ENCODE results near the gene LPIN1.

Gene LPIN1

GRCh38 chr2:11789243-11789642 is 42.8 kb downstream of the LPIN1 start:
- Mint-ChIP-seq H3K4me3 (no peak overlapping the region), H3K36me3 (peaks cover 100% of the 10 kb centered on the region), H3K27ac (no peak overlapping the region), H3K4me1 (peaks cover 23% of the 10 kb centered on the region), H3K9me3 (no peaks in the 10 kb centered on the region)
- ATAC-seq: no peak
- no peak for DNase-seq (ENCODE audit: low spot score in 2 of 2)

DNA sequence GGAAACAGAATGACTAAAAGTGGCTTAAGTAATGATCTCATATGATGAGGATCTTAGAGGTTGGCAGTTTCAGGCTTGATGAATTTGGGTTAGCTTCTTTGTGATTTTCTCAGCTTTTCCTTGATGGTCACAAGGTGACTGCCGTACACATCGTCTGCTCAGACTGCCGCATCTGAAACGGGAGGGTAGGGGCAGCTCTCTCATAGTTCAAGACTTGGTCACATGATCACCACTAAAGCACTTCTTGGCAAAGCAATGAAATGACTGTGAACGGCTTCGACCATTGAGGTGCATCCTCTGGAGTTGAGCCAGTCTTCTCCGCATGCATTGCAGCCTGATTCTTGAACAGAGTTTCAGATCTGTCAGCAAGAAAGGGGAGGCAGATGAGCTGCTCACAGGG is 43.8 kb downstream of the LPIN1 start:
- H3K9me3 Mint-ChIP-seq: no peaks in the 10 kb centered on the region
- DNase-seq (ENCODE audit: low spot score in 2 of 2) (no peak), ATAC-seq (peak; percentile 77)
- peaks cover 23% of the 10 kb centered on the region for H3K4me1 Mint-ChIP-seq
- no peak overlapping the region for H3K27ac Mint-ChIP-seq
- H3K4me3 Mint-ChIP-seq: no peak overlapping the region
- peaks cover 100% of the 10 kb centered on the region for H3K36me3 Mint-ChIP-seq

DNA sequence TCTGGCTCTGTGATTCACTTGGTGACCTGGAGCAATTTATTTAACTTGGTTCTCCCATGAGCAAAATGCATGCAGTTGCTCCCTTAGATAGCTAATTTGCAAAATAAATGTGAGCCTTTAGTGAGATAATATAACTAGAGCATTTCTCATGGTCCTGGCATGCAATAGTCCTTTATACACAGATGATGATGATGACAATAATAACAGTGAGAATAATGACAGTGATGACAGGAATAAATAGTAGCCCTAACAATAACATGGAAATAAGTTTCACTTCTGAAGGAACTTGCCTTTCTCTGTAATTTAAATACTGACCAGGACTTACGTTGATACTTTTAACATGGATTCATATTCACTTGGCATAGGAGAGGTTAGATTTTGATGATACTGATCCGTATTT is 49.2 kb downstream of the LPIN1 start:
- peaks cover 100% of the 10 kb centered on the region for H3K36me3 Mint-ChIP-seq
- DNase-seq (ENCODE audit: low spot score in 2 of 2) (no peak), ATAC-seq (no peak)
- H3K9me3 Mint-ChIP-seq: no peaks in the 10 kb centered on the region
- H3K4me1 Mint-ChIP-seq: peaks cover 5% of the 10 kb centered on the region
- no peak overlapping the region for H3K27ac Mint-ChIP-seq
- H3K4me3 Mint-ChIP-seq: no peak overlapping the region

- Mint-ChIP-seq H3K27ac (no peak overlapping the region), H3K36me3 (peaks cover 96% of the 10 kb centered on the region)
- DNase-seq (ENCODE audit: low spot score in 2 of 2): no peak
Observed at GRCh38 chr2:11796190-11797171, 50.0 kb downstream of the LPIN1 start.

GRCh38 chr2:11797846-11798245 is 51.4 kb downstream of the LPIN1 start:
- DNase-seq (ENCODE audit: low spot score in 2 of 2): no peak

More at GRCh38 chr2:11796190-11797171, 50.0 kb downstream of the LPIN1 start:
- ATAC-seq: no peak
- Mint-ChIP-seq H3K4me3 (no peak overlapping the region), H3K4me1 (no peaks in the 10 kb centered on the region), H3K9me3 (no peaks in the 10 kb centered on the region)

DNA sequence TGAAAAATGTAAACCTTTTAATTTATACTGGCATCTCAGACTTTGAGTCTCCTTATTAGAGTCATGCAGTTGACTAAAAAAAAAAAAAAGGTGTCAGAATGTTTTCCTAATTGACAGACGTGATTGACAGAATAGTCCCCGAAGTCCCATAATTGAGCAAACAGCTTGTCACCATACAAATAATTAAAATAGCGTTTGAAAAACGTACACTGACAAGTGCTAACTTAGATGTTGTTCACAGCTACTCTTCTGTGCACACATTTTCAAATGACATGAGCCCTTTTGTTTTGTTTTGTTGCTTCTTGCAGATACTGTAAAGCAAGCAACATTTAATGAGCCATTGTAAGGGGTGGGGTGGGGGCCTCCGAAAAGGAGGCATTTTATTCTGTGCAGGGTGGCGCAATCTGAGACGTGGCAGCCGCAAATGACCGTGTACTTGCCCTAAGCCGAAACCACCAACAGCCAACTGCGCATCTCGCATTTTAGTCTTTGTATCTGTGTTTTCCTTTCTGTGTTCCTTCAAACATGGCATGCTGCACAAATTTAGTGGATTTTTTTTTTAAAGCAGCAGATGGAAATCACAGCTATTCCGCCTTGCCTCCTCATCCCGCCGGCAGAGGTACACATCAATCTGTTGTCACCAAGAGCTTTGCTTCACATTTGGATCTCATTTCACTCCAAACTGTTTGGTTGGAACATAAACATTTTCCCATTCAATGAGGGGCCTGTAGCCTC is 52.4 kb downstream of the LPIN1 start:
- H3K4me3 Mint-ChIP-seq: no peak overlapping the region
- H3K36me3 Mint-ChIP-seq: peaks cover 96% of the 10 kb centered on the region
- H3K27ac Mint-ChIP-seq: peak overlapping the region; percentile 56
- no peaks in the 10 kb centered on the region for H3K4me1 Mint-ChIP-seq
- DNase-seq (ENCODE audit: low spot score in 2 of 2) (no peak), ATAC-seq (no peak)
- no peaks in the 10 kb centered on the region for H3K9me3 Mint-ChIP-seq

More at GRCh38 chr2:11797846-11798245, 51.4 kb downstream of the LPIN1 start:
- no peaks in the 10 kb centered on the region for H3K9me3 Mint-ChIP-seq
- H3K36me3 Mint-ChIP-seq: peaks cover 96% of the 10 kb centered on the region
- ATAC-seq: no peak
- H3K4me3 Mint-ChIP-seq: no peak overlapping the region
- H3K4me1 Mint-ChIP-seq: no peaks in the 10 kb centered on the region
- H3K27ac Mint-ChIP-seq: no peak overlapping the region

DNA sequence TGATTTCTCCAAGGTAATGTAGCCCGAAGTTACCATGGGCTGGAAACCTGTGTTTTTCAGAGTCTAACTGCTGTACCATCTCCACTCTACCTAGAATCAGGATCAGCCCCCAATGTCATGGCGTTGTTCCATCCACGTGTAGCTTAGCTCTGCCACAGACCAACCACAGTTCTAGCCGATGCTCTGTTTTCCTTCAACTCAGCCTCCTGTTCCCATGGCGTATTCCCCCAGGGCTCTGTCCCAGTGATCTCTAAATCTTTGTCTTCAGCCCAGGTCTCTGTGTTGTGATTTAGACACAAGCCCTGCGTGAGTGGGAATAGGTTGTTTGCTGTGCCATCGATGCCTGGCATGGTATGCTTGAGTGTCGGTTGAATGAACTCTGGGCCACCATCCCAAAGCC is 53.4 kb downstream of the LPIN1 start:
- no peak for ATAC-seq
- Mint-ChIP-seq H3K4me3 (no peak overlapping the region), H3K36me3 (peaks cover 96% of the 10 kb centered on the region), H3K9me3 (no peaks in the 10 kb centered on the region), H3K27ac (peak overlapping the region; percentile 56), H3K4me1 (no peaks in the 10 kb centered on the region)
- no peak for DNase-seq (ENCODE audit: low spot score in 2 of 2)

GRCh38 chr2:11802782-11803191 is 56.4 kb downstream of the LPIN1 start:
- Mint-ChIP-seq H3K4me3 (no peak overlapping the region), H3K9me3 (no peaks in the 10 kb centered on the region), H3K27ac (no peak overlapping the region), H3K36me3 (peaks cover 96% of the 10 kb centered on the region), H3K4me1 (peaks cover 3% of the 10 kb centered on the region)
- no peak for DNase-seq (ENCODE audit: low spot score in 2 of 2)
- no peak for ATAC-seq

DNA sequence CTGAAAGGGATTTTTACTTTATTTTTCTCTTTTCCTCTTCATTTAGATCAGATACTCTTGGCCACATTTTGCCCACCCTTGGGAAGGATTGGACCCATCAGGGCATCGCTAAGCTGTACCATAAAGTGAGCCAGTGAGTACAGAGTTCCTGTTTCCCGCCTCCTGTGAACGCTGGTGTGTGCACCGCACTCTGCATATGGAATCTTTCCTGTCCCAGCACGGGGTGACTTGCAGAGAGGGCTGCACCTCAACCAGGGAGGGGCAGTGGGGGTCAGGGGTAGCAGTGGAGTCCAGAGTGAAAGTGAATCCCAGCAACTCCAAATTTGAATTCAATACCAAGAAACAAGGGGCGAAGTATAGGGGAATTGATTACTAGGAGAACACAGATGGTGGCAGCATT is 58.6 kb downstream of the LPIN1 start:
- peaks cover 85% of the 10 kb centered on the region for H3K36me3 Mint-ChIP-seq
- ATAC-seq (no peak), DNase-seq (ENCODE audit: low spot score in 2 of 2) (no peak)
- H3K27ac Mint-ChIP-seq: no peak overlapping the region
- no peaks in the 10 kb centered on the region for H3K9me3 Mint-ChIP-seq
- no peak overlapping the region for H3K4me3 Mint-ChIP-seq
- H3K4me1 Mint-ChIP-seq: peaks cover 7% of the 10 kb centered on the region

DNA sequence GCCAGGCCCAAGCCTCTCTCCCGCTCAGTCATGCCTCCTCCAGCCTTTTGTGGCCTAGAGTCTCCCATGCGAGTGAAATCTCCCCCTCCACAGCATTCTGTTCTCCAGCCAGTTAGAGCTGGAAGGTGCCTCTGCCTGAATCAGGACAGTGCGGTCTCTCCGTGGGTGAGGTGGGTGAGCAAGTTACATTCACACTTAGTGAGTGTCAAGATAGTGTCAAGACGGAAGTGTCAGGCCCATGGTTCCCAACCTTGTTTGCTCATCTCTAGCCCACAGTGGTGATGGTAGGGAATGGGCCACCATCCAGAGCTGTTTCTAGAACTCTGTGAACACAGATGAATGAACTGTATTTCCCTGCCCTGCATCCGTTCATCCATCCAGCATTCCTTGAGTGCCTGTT is 59.5 kb downstream of the LPIN1 start:
- H3K9me3 Mint-ChIP-seq: no peaks in the 10 kb centered on the region
- DNase-seq (ENCODE audit: low spot score in 2 of 2): no peak
- no peak overlapping the region for H3K4me3 Mint-ChIP-seq
- H3K36me3 Mint-ChIP-seq: peaks cover 86% of the 10 kb centered on the region
- no peak overlapping the region for H3K27ac Mint-ChIP-seq
- no peak for ATAC-seq
- peaks cover 7% of the 10 kb centered on the region for H3K4me1 Mint-ChIP-seq

DNA sequence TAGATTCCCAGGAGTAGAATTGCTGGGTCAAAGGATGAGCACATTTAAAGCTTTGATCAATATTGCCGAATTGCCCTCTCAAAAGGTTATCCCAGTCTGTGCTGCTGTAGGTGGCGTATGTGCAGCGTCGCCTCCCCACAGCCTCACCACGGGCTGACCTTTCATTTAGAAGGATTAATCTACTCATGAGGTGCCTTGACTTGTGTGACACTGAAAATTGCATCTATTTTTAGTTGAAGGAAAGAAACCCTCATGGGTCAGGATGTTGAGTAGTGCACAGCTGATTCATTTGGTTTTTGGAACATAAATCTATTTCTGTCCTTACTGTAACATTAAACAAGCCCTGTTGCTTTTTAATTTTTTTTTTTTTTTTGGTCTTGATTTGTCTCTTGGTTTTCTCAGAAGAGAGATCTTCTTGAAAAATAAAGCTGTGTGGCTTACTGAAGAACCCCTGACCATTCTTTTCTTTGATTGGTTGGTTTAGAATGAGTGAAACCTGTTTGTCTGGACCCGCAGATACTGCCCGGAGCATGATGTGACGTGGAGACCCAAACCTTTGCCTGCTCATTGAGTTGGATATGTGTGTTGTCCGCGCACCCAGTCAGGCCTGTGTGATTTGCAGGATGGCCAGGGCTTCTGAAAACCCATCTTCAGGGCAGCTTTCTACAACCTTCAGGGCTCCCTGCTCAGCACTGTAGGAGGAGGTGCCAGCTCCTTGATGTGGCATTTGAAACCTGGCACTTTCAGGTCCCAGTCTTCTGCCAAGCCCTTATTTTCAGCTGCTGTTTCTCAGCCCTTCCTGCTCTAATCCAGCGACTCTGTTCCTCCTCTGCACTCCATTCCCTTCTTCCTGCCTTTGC is 61.0 kb downstream of the LPIN1 start:
- Mint-ChIP-seq H3K27ac (peak overlapping the region; percentile 82), H3K4me3 (no peak overlapping the region), H3K4me1 (peaks cover 11% of the 10 kb centered on the region), H3K9me3 (no peaks in the 10 kb centered on the region), H3K36me3 (peaks cover 89% of the 10 kb centered on the region)
- peak; percentile 90 for ATAC-seq
- DNase-seq (ENCODE audit: low spot score in 2 of 2): no peak

DNA sequence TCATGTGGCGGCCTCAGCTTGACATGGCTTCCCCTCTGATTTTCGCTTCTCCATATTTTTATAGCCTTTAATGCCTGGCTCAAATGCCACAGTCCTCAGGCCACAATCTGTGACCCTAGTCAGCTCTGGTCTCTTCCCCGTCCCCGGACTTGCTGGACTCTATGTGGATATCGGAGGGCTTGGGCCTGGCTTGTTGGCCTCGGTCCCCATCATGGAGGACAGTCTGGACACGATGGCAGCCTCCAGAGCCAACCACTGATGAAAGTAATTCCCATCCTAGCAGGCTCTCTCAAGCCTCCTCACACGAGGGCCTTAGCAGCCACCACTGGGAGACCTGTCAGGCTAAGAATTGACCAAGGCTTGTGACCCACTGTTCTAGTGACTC is 61.6 kb downstream of the LPIN1 start:
- H3K27ac Mint-ChIP-seq: peak overlapping the region; percentile 82
- peaks cover 88% of the 10 kb centered on the region for H3K36me3 Mint-ChIP-seq

DNA sequence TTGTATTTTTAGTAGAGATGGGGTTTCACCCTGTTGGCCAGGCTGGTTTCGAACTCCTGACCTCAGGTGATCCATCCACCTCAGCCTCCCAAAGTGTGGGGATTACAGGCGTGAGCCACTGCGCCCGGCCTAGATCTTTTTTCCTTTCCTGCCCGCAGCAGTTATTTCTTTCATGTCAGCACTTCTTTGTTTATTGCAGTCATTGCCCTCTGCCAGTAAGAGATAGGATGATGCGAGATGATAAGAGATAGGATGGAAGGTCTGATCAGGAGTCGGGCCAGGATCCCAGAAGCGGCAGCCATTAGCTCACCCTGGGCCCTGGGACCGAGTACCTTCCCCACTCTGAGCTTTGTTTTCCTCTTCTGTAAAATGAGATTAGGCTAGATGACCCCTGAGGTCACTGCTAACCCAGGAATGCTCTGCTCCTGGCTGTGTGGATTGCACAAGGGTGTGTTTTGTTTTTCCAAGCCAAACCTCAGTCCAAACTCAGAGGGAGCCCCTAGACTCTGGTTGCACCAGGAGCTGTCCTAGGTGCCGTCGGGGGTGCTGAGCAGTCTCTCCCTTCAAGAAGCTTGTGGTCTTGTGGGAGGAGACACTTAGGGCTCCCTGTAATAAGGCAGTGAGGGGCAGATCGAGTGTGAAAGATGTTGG is 63.3 kb downstream of the LPIN1 start:
- Mint-ChIP-seq H3K4me3 (no peak overlapping the region), H3K36me3 (peaks cover 87% of the 10 kb centered on the region), H3K9me3 (no peaks in the 10 kb centered on the region), H3K4me1 (peaks cover 17% of the 10 kb centered on the region), H3K27ac (peak overlapping the region; percentile 40)
- ATAC-seq (no peak), DNase-seq (ENCODE audit: low spot score in 2 of 2) (no peak)

More for the DNA sequence above, 61.6 kb downstream of the LPIN1 start:
- Mint-ChIP-seq H3K4me1 (peaks cover 17% of the 10 kb centered on the region), H3K4me3 (no peak overlapping the region), H3K9me3 (no peaks in the 10 kb centered on the region)
- ATAC-seq (no peak), DNase-seq (ENCODE audit: low spot score in 2 of 2) (no peak)

DNA sequence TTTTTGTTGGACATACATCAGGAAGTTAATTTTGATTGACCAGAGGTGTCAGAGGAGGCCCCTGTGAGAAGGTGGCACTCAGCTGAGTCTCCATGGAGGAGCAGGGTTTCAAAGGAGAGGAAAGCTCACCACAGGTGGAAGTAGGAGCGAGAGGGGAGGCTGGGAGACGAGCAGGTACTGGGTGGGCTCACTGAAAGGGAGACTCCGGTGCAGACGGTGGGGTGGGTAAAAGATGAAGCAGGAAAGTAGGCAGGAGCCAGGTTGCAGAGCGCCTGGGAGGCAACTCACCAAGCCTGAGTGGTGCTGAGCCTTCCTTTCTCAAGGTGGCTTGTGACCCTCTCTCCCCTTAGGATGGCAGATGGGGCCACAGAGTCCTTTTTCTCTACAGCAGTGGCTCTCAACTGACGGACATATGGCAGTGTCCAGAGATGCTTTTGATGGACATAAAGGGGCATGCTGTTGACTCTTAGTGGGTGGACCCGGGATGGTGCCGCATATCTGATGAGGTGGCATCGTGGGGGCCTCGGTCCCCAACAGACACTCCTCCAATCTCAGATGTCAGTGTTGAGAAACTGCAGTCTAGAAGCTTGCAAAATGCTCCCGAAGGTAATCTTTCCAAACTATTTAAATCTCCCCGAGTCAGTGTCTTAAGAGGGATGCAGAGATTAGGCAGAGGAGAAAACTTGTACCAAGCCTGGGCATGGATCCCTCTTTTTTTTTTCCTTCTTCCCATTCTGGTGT is 64.0 kb downstream of the LPIN1 start:
- no peaks in the 10 kb centered on the region for H3K9me3 Mint-ChIP-seq
- DNase-seq (ENCODE audit: low spot score in 2 of 2) (no peak), ATAC-seq (no peak)
- no peak overlapping the region for H3K4me3 Mint-ChIP-seq
- H3K27ac Mint-ChIP-seq: peak overlapping the region; percentile 40
- peaks cover 19% of the 10 kb centered on the region for H3K4me1 Mint-ChIP-seq
- H3K36me3 Mint-ChIP-seq: peaks cover 87% of the 10 kb centered on the region
